HL-60 (cell line): Measurements from ENCODE around the gene ZIC5.

Experiments
- GABPA ChIP-seq: IDR thresholded peaks from 2 replicates; pipeline ENCODE4 v1.6.1; 2012; ENCODE audit warnings: low read depth
- POLR2AphosphoS5 ChIP-seq: IDR thresholded peaks from 2 replicates; pipeline ENCODE4 v1.6.1; 2012; ENCODE audit warnings: low read depth
- SPI1 ChIP-seq: IDR thresholded peaks from 2 replicates; pipeline ENCODE4 v1.6.1; 2012; ENCODE audit warnings: low read depth, mild to moderate bottlenecking, borderline replicate concordance
- TF ChIP-seq, protein P1 (sequence below): IDR thresholded peaks from one replicate; pipeline ENCODE4 v1.5.1; 2011; ENCODE audit warnings: low read length, control low read depth, inconsistent platforms; ENCODE audit not compliant: insufficient read depth
- TF ChIP-seq, protein P2 (sequence below): IDR thresholded peaks from 2 replicates; pipeline ENCODE4 v1.6.1; 2012; ENCODE audit warnings: low read depth; ENCODE audit not compliant: insufficient replicate concordance

DNA sequence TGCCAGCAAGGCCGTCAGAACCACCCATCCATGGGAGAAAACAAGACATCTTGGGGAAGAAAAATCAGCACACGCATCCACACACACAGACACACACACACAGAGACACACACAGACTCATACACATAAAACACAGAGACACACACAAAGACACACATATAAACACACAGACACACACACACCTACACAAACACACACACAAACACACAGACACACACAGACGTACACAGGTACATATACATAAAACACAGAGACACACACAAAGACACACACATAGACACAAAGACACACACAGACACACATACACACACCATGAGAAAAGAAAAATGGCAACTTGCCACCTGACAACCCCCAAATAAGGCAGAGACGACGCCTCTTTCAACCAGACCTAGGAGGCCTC lies 40.6 kb downstream of the ZIC5 start:
- TF ChIP-seq, protein P1, sequence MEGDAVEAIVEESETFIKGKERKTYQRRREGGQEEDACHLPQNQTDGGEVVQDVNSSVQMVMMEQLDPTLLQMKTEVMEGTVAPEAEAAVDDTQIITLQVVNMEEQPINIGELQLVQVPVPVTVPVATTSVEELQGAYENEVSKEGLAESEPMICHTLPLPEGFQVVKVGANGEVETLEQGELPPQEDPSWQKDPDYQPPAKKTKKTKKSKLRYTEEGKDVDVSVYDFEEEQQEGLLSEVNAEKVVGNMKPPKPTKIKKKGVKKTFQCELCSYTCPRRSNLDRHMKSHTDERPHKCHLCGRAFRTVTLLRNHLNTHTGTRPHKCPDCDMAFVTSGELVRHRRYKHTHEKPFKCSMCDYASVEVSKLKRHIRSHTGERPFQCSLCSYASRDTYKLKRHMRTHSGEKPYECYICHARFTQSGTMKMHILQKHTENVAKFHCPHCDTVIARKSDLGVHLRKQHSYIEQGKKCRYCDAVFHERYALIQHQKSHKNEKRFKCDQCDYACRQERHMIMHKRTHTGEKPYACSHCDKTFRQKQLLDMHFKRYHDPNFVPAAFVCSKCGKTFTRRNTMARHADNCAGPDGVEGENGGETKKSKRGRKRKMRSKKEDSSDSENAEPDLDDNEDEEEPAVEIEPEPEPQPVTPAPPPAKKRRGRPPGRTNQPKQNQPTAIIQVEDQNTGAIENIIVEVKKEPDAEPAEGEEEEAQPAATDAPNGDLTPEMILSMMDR, result no peak
- TF ChIP-seq GABPA, result no peak
- TF ChIP-seq POLR2AphosphoS5, result no peak
- TF ChIP-seq, protein P2, sequence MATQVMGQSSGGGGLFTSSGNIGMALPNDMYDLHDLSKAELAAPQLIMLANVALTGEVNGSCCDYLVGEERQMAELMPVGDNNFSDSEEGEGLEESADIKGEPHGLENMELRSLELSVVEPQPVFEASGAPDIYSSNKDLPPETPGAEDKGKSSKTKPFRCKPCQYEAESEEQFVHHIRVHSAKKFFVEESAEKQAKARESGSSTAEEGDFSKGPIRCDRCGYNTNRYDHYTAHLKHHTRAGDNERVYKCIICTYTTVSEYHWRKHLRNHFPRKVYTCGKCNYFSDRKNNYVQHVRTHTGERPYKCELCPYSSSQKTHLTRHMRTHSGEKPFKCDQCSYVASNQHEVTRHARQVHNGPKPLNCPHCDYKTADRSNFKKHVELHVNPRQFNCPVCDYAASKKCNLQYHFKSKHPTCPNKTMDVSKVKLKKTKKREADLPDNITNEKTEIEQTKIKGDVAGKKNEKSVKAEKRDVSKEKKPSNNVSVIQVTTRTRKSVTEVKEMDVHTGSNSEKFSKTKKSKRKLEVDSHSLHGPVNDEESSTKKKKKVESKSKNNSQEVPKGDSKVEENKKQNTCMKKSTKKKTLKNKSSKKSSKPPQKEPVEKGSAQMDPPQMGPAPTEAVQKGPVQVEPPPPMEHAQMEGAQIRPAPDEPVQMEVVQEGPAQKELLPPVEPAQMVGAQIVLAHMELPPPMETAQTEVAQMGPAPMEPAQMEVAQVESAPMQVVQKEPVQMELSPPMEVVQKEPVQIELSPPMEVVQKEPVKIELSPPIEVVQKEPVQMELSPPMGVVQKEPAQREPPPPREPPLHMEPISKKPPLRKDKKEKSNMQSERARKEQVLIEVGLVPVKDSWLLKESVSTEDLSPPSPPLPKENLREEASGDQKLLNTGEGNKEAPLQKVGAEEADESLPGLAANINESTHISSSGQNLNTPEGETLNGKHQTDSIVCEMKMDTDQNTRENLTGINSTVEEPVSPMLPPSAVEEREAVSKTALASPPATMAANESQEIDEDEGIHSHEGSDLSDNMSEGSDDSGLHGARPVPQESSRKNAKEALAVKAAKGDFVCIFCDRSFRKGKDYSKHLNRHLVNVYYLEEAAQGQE, result no peak
- TF ChIP-seq SPI1, result no peak
